Common myeloid progenitor, CD34-positive (primary cell): ENCODE measurements around the gene MSI2.

ENCODE experiments used
- CTCF ChIA-PET: fragments of 350-600 bp; sonication (Branson Sonifier 250); formaldehyde crosslinking; loops from one replicate; lab custom pipeline; 2021; ENCODE audit warnings: antibody characterized with exemption; lab: Charles Lee
- POLR2A ChIA-PET: fragments of 350-600 bp; sonication (Branson Sonifier 250); formaldehyde crosslinking; loops from one replicate; lab custom pipeline; 2021; ENCODE audit warnings: antibody characterized with exemption; lab: Charles Lee
- DNase-seq, 3 donors: peaks; one replicate each; pipeline versions ENCODE4 v3.0.0 to v3.0.0-alpha.2; 2013
- H3K27ac ChIP-seq, 2 experiments: 1 replicate in 1 of 2; 2 replicates in 1 of 2; pipeline ENCODE4 v1.7.0; 2013; ENCODE audit warnings: inconsistent platforms in 2 of 2, low read length in 2 of 2, mild to moderate bottlenecking in 2 of 2, low read depth in 1 of 2, moderate library complexity in 1 of 2; ENCODE audit not compliant: severe bottlenecking in 2 of 2, insufficient read depth in 1 of 2, poor library complexity in 1 of 2
- H3K27me3 ChIP-seq, 5 experiments: replicated peaks in 2 of 5; 1 replicate in 3 of 5; 2 replicates in 2 of 5; pipeline versions ENCODE4 v1.6.1 to v1.7.0; 2013; ENCODE audit warnings: low read length in 4 of 5, mild to moderate bottlenecking in 2 of 5, moderate library complexity in 2 of 5, inconsistent platforms in 1 of 5; ENCODE audit not compliant: insufficient read depth in 5 of 5, control insufficient read depth in 4 of 5
- H3K36me3 ChIP-seq, 4 experiments: 1 replicate in 2 of 4; 2 replicates in 2 of 4; pipeline versions ENCODE4 v1.6.1 to v1.7.0; 2013; ENCODE audit warnings: low read length in 3 of 4, control low read depth in 1 of 4, mild to moderate bottlenecking in 1 of 4; ENCODE audit not compliant: control insufficient read depth in 4 of 4, insufficient read depth in 4 of 4
- H3K4me1 ChIP-seq, 4 experiments: 1 replicate in 3 of 4; 2 replicates in 1 of 4; pipeline versions ENCODE4 v1.6.1 to v1.7.1; 2013; ENCODE audit warnings: low read length in 3 of 4, mild to moderate bottlenecking in 3 of 4, control low read depth in 1 of 4, inconsistent platforms in 1 of 4, moderate library complexity in 1 of 4; ENCODE audit not compliant: control insufficient read depth in 4 of 4, insufficient read depth in 4 of 4; ENCODE audit errors: control extremely low read depth in 1 of 4
- H3K4me3 ChIP-seq, 7 experiments: 1 replicate in 4 of 7; 2 replicates in 3 of 7; pipeline versions ENCODE4 v1.5.1 to v1.7.0; 2013; ENCODE audit warnings: mild to moderate bottlenecking in 7 of 7, low read length in 6 of 7, moderate library complexity in 6 of 7, inconsistent platforms in 2 of 7, low read depth in 2 of 7, control low read depth in 1 of 7; ENCODE audit not compliant: insufficient read depth in 4 of 7, control insufficient read depth in 1 of 7; ENCODE audit errors: extremely low read depth in 1 of 7
- H3K9me3 ChIP-seq, 5 experiments: 1 replicate in 4 of 5; 2 replicates in 1 of 5; pipeline versions ENCODE4 v1.6.1 to v1.7.1; 2013; ENCODE audit warnings: low read length in 4 of 5, mild to moderate bottlenecking in 2 of 5, inconsistent platforms in 1 of 5, low read depth in 1 of 5, moderate library complexity in 1 of 5; ENCODE audit not compliant: control insufficient read depth in 4 of 5, insufficient read depth in 2 of 5; ENCODE audit errors: control extremely low read depth in 1 of 5
- WGBS: methylation state at CpG from one replicate; pipeline ENCODE4 v1.1.5; 2013; ENCODE audit not compliant: insufficient coverage; 5-methylcytosine and 5-hydroxymethylcytosine counted together

Gene MSI2

DNA sequence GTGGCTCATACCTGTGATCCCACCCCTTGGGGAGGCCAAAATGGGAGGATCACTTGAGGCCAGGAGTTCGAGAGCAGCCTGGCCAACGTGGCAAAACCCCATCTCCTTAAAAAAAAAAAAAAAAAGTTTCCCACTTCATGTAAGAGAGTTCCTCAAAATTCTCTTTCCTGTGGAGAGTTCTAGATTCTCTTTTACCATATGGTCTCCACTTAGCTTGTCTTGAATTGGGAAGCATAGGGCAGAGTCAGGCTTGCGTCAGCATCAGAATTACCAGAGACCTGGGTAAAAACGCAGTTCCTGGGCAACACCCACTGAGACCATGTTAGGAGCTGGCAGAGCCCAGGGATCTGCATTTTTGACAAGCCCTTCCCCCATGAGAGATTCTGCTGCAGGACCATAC lies 330.4 kb downstream of the MSI2 start:
- no peak overlapping the region for H3K27ac ChIP-seq
- ChIA-PET POLR2A (interaction anchor here (0.7 to 0.8 kb wide), 2 partner anchors 429 to 510 kb away, joined by 4 to 5 read pairs; no protein-coding TSS in a partner anchor), CTCF (interaction anchor here (0.9 to 2.2 kb wide), 2 partner anchors 11 to 198 kb away, joined by 6 to 8 read pairs; no protein-coding TSS in a partner anchor)
- peaks cover 0 to 16% (median 1%) of the 10 kb centered on the region in 4 experiments for H3K4me1 ChIP-seq
- H3K36me3 ChIP-seq: peaks cover 21 to 59% (median 35%) of the 10 kb centered on the region in 4 experiments
- 96% methylated on average over 2 of the region's 4 CpGs for WGBS
- DNase-seq: no peak
- H3K27me3 ChIP-seq: no peaks in the 10 kb centered on the region
- H3K9me3 ChIP-seq: no peaks in the 10 kb centered on the region
- no peak overlapping the region for H3K4me3 ChIP-seq

GRCh38 chr17:57587193-57587969 lies 331.1 kb downstream of the MSI2 start:
- H3K4me3 ChIP-seq: no peak overlapping the region
- WGBS: 93% methylated on average over 9 of the region's 16 CpGs
- H3K4me1 ChIP-seq: peaks cover 0 to 13% (median 1%) of the 10 kb centered on the region in 4 experiments
- ChIA-PET POLR2A (interaction anchor here (0.7 kb wide), 1 partner anchor 429 kb away, joined by 5 read pairs; no protein-coding TSS in a partner anchor), CTCF (interaction anchor here (0.9 to 2.2 kb wide), 3 partner anchors 11 to 199 kb away, joined by 4 to 8 read pairs (median 6); no protein-coding TSS in a partner anchor)
- no peaks in the 10 kb centered on the region for H3K9me3 ChIP-seq
- no peak for DNase-seq
- no peaks in the 10 kb centered on the region for H3K27me3 ChIP-seq
- H3K36me3 ChIP-seq: peaks cover 21 to 56% (median 34%) of the 10 kb centered on the region in 4 experiments
- H3K27ac ChIP-seq: no peak overlapping the region

DNA sequence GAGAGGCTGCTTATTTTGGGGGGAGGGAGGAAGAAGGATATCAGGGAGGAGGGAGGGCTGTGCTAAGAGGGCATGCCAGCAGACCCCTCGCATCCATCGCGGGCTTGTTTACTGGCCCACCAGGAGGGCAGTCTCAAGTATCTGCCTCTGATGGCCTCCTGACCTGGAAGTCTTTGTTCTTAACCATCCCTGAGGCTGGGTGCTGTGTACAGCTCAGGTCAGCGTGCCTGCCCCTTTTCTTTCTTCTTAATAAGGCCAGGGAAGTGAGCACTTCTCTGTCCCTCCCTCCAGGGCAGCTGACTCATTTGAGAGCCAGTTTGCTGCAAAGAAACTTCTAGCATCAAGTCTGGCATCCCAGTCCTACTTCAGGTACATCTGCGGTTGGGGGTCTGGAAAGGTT lies 331.8 kb downstream of the MSI2 start:
- H3K27ac ChIP-seq: no peak overlapping the region
- H3K4me1 ChIP-seq: peaks cover 0 to 7% (median 1%) of the 10 kb centered on the region in 4 experiments
- no peak overlapping the region for H3K4me3 ChIP-seq
- CTCF ChIA-PET: interaction anchor here (1.2 to 2.2 kb wide), 2 partner anchors 10 to 35 kb away, joined by 4 to 8 read pairs; no protein-coding TSS in a partner anchor
- no peaks in the 10 kb centered on the region for H3K27me3 ChIP-seq
- no peaks in the 10 kb centered on the region for H3K9me3 ChIP-seq
- no peak for DNase-seq
- peaks cover 21 to 62% (median 36%) of the 10 kb centered on the region in 4 experiments for H3K36me3 ChIP-seq
- POLR2A ChIA-PET: no interaction called here
- WGBS: 96% methylated on average over 3 of the region's 5 CpGs

GRCh38 chr17:57589151-57590034 lies 333.1 kb downstream of the MSI2 start:
- Histone ChIP-seq H3K27ac (no peak overlapping the region), H3K4me1 (peaks cover 0 to 6% (median 2%) of the 10 kb centered on the region in 4 experiments), H3K9me3 (no peaks in the 10 kb centered on the region), H3K36me3 (peaks cover 22 to 68% (median 36%) of the 10 kb centered on the region in 4 experiments), H3K4me3 (no peak overlapping the region), H3K27me3 (no peaks in the 10 kb centered on the region)
- WGBS: 98% methylated on average over 13 of the region's 15 CpGs
- DNase-seq: no peak
- ChIA-PET CTCF (interaction anchor here (1.4 kb wide), 1 partner anchor 9 kb away, joined by 5 read pairs; no protein-coding TSS in a partner anchor), POLR2A (interaction anchor here (1.2 kb wide), 1 partner anchor 12 kb away, joined by 3 read pairs; no protein-coding TSS in a partner anchor)

DNA sequence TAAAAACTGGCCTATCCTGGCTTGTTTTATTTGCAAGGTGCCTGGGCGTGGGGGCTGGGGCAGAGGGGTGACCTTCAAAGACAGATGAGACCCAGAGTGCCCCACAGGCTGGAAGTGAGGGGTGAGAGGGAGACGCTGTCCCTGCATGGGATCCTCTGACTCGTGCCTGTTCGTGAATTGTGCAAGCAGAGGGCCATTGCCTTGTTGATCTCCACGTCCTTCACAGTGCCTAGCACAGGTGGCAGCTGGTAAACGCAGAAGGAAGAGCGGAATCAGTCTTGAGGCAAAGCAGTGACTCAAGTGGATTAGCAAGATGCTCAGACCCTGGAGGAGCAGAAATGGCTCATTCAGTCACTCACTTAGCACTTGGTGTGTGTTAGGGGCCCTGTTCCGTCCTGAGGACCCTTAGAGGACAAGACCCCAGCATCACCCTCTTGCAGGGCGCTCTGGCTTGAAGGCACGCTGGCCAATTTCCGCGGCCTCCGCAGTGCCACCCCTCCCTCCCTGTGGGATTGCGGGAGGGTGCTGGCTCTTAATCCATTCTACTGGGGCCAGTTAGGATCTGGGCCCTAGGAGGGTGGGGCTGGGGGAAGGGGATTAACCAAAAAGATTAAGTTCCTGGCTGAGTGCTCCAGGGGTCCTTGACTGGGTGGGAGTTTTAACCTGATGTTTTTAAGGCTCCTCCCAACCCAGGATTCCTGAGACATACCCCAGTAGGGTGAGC lies 337.6 kb downstream of the MSI2 start:
- H3K4me1 ChIP-seq: peaks cover 5 to 32% (median 26%) of the 10 kb centered on the region in 4 experiments
- 96% methylated on average over 12 of the region's 14 CpGs for WGBS
- peaks cover 0 to 10% (median 0%) of the 10 kb centered on the region in 5 experiments for H3K9me3 ChIP-seq
- no peak overlapping the region for H3K4me3 ChIP-seq
- ChIA-PET POLR2A (no interaction called here), CTCF (interaction anchor here (1.6 to 1.8 kb wide), 2 partner anchors 8 to 19 kb away, joined by 3 to 7 read pairs; no protein-coding TSS in a partner anchor)
- no peaks in the 10 kb centered on the region for H3K27me3 ChIP-seq
- DNase-seq: no peak
- no peak overlapping the region for H3K27ac ChIP-seq
- H3K36me3 ChIP-seq: peaks cover 19 to 60% (median 38%) of the 10 kb centered on the region in 4 experiments

DNA sequence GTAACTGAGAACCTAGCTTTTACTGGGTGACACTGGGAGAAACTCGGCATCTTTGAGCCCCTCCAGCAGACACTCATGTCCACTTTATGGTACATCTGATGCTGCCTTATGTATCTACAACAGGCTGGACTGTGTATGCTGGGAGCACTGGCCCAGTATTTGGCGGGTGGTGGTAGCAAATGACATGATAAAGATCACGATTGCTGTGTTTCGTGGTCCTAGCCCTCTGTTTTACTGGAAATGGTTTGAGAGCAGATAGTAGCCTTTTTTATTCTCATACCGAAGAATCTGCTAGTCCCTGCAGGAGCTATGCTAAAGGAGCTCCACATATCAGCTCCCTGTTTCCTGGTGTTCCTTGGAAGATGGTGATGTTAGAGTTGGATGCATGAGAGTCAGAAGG lies 338.4 kb downstream of the MSI2 start:
- H3K36me3 ChIP-seq: peaks cover 12 to 59% (median 29%) of the 10 kb centered on the region in 4 experiments
- H3K27ac ChIP-seq: no peak overlapping the region
- POLR2A ChIA-PET: interaction anchor here (0.6 kb wide), 1 partner anchor 211 kb away, joined by 3 read pairs; no protein-coding TSS in a partner anchor
- no peak for DNase-seq
- peaks cover 13 to 40% (median 34%) of the 10 kb centered on the region in 4 experiments for H3K4me1 ChIP-seq
- CTCF ChIA-PET: interaction anchor here (1.4 to 1.8 kb wide), 2 partner anchors 9 to 11 kb away, joined by 3 to 7 read pairs; no protein-coding TSS in a partner anchor
- H3K4me3 ChIP-seq: no peak overlapping the region
- H3K27me3 ChIP-seq: no peaks in the 10 kb centered on the region
- peaks cover 0 to 10% (median 0%) of the 10 kb centered on the region in 5 experiments for H3K9me3 ChIP-seq
- 100% methylated on average over 2 of the region's 5 CpGs for WGBS
